Tibial nerve (tissue), 4 donors: ENCODE measurements around the gene GABBR2. TPM values are rescaled to one million over a fixed set of nuclear protein-coding genes. Genes with fewer than 3 reads are reported as not detected.

Experiments
- DNase-seq, 2 donors: peaks; one replicate each; pipeline ENCODE4 v3.0.0-alpha.2; 2019; ENCODE audit warnings: low spot score in 2 of 2
- H3K27ac ChIP-seq, 4 donors: fragments of 200-600 bp; sonication (generic) in 3 of 4; one replicate each; pipeline ENCODE4 v1.5.1; 2017 to 2019; ENCODE audit warnings: mild to moderate bottlenecking in 1 of 4
- H3K27me3 ChIP-seq, 2 donors: fragments of 200-600 bp; sonication (generic) in 1 of 2; one replicate each; pipeline versions ENCODE4 v1.5.1 to v1.6.0; 2017 to 2019
- H3K36me3 ChIP-seq, 3 donors: fragments of 200-600 bp; sonication (generic); one replicate each; pipeline ENCODE4 v1.5.1; 2018 to 2019
- H3K4me1 ChIP-seq, 4 donors: fragments of 200-600 bp; sonication (generic) in 3 of 4; one replicate each; pipeline ENCODE4 v1.5.1; 2017 to 2019
- H3K4me3 ChIP-seq, 4 donors: fragments of 200-600 bp; sonication (generic) in 3 of 4; one replicate each; pipeline ENCODE4 v1.5.1; 2017 to 2019; ENCODE audit warnings: mild to moderate bottlenecking in 1 of 4, moderate library complexity in 1 of 4
- H3K9me3 ChIP-seq, 4 donors: fragments of 200-600 bp; sonication (generic) in 3 of 4; one replicate each; pipeline ENCODE4 v1.5.1; 2017 to 2019
- CTCF ChIP-seq, 5 experiments: fragments of 200-600 bp in 3 of 5; fragments of 450-650 bp in 2 of 5; sonication (generic) in 3 of 5; IDR thresholded peaks; one replicate each; pipeline ENCODE4 v1.5.1; 2016 to 2019; ENCODE audit warnings: antibody characterized with exemption in 5 of 5, mild to moderate bottlenecking in 3 of 5, moderate library complexity in 2 of 5
- EP300 ChIP-seq, 2 donors: sonication (generic); formaldehyde crosslinking; IDR thresholded peaks; one replicate each; pipeline ENCODE4 v1.6.1; 2017; ENCODE audit warnings: antibody characterized with exemption in 2 of 2, mild to moderate bottlenecking in 1 of 2
- POLR2A ChIP-seq, 2 donors: fragments of 450-650 bp; IDR thresholded peaks; one replicate each; pipeline ENCODE4 v1.6.1; 2017; ENCODE audit warnings: antibody characterized with exemption in 2 of 2, mild to moderate bottlenecking in 2 of 2, moderate library complexity in 2 of 2
- WGBS, 2 donors: methylation state at CpG; one replicate each; pipeline ENCODE4 v1.1.5; 2018; 5-methylcytosine and 5-hydroxymethylcytosine counted together
- total RNA-seq, 4 donors: library from RNA; depleted of rRNA; stranded (reverse); fragments of >200 nt; gene quantifications; one replicate each; pipeline ENCODE4 v1.1.0, GENCODE V29; 2016

Gene GABBR2
- total RNA-seq, 4 donors from 2014 or later = 0.20 to 0.22 TPM; not detected in 2

- whole genome bisulfite sequencing, 2 donors = 65 to 77% methylated on average over 8 of the region's 8 CpGs
Measured at GRCh38 chr9:98488571-98489312, 220.0 kb downstream of the GABBR2 start.

GRCh38 chr9:98485706-98486105, 223.0 kb downstream of the GABBR2 start:
- Histone ChIP-seq H3K4me1 (no peaks in the 10 kb centered on the region), H3K4me3 (no peak overlapping the region), H3K9me3 (no peaks in the 10 kb centered on the region), H3K27ac (no peak overlapping the region), H3K36me3 (no peaks in the 10 kb centered on the region), H3K27me3 (no peaks in the 10 kb centered on the region)
- TF ChIP-seq CTCF (IDR thresholded peaks at IDR 0.05) = no peak
- no peak for TF ChIP-seq POLR2A (IDR thresholded peaks at IDR 0.05)
- no peak for TF ChIP-seq EP300 (IDR thresholded peaks at IDR 0.05)
- WGBS, 2 donors = 75 to 76% methylated on average over 2 to 4 of the region's 4 CpGs
- no peak for DNase-seq

More at GRCh38 chr9:98488571-98489312, 220.0 kb downstream of the GABBR2 start:
- Histone ChIP-seq H3K27me3 (no peaks in the 10 kb centered on the region), H3K4me1 (no peaks in the 10 kb centered on the region), H3K4me3 (no peak overlapping the region), H3K9me3 (no peaks in the 10 kb centered on the region), H3K27ac (no peak overlapping the region), H3K36me3 (no peaks in the 10 kb centered on the region)
- no peak for DNase-seq
- TF ChIP-seq POLR2A (IDR thresholded peaks at IDR 0.05) (no peak), EP300 (IDR thresholded peaks at IDR 0.05) (no peak)

- WGBS, 2 donors = 36 to 43% methylated on average over 5 of the region's 5 CpGs
- no peak overlapping the region for H3K4me3 ChIP-seq
- no peaks in the 10 kb centered on the region for H3K4me1 ChIP-seq
- TF ChIP-seq POLR2A (IDR thresholded peaks at IDR 0.05) (no peak), EP300 (IDR thresholded peaks at IDR 0.05) (no peak), CTCF (IDR thresholded peaks at IDR 0.05) (no peak)
- no peaks in the 10 kb centered on the region for H3K27me3 ChIP-seq
- H3K27ac ChIP-seq = no peak overlapping the region
- no peaks in the 10 kb centered on the region for H3K36me3 ChIP-seq
- no peak for DNase-seq
- H3K9me3 ChIP-seq = no peaks in the 10 kb centered on the region
Measured at GRCh38 chr9:98484162-98484561, 224.6 kb downstream of the GABBR2 start.

- DNase-seq = no peak
- no peak overlapping the region for H3K27ac ChIP-seq
- 42 to 48% methylated on average over 5 of the region's 5 CpGs for WGBS, 2 donors
- no peak for TF ChIP-seq EP300 (IDR thresholded peaks at IDR 0.05)
- TF ChIP-seq POLR2A (IDR thresholded peaks at IDR 0.05) = no peak
- no peak for TF ChIP-seq CTCF (IDR thresholded peaks at IDR 0.05)
- H3K9me3 ChIP-seq = no peaks in the 10 kb centered on the region
- no peak overlapping the region for H3K4me3 ChIP-seq
- no peaks in the 10 kb centered on the region for H3K27me3 ChIP-seq
- H3K4me1 ChIP-seq = no peaks in the 10 kb centered on the region
- no peaks in the 10 kb centered on the region for H3K36me3 ChIP-seq
Measured at GRCh38 chr9:98482226-98482625, 226.5 kb downstream of the GABBR2 start.

GRCh38 chr9:98481676-98482075, 227.1 kb downstream of the GABBR2 start:
- H3K36me3 ChIP-seq = no peaks in the 10 kb centered on the region
- WGBS, 2 donors = 57 to 61% methylated on average over 5 of the region's 5 CpGs
- no peaks in the 10 kb centered on the region for H3K9me3 ChIP-seq
- no peak overlapping the region for H3K4me3 ChIP-seq
- no peaks in the 10 kb centered on the region for H3K4me1 ChIP-seq
- no peaks in the 10 kb centered on the region for H3K27me3 ChIP-seq
- DNase-seq = no peak
- H3K27ac ChIP-seq = no peak overlapping the region
- no peak for TF ChIP-seq EP300 (IDR thresholded peaks at IDR 0.05)
- TF ChIP-seq CTCF (IDR thresholded peaks at IDR 0.05) = no peak
- no peak for TF ChIP-seq POLR2A (IDR thresholded peaks at IDR 0.05)
